IPS-11a (cell line): Measurements from ENCODE around the gene GATA6.
"Not testable (repeated sequence)": the region's sequence is repeated elsewhere in the genome, so short reads cannot be mapped to it uniquely, and the experiment has no call there.

Experiments used
- H3K4me3 ChIP-seq: one replicate; pipeline ENCODE4 v1.5.1; 2013; ENCODE audit warnings: low read depth, low read length, control low read depth

Gene GATA6

DNA sequence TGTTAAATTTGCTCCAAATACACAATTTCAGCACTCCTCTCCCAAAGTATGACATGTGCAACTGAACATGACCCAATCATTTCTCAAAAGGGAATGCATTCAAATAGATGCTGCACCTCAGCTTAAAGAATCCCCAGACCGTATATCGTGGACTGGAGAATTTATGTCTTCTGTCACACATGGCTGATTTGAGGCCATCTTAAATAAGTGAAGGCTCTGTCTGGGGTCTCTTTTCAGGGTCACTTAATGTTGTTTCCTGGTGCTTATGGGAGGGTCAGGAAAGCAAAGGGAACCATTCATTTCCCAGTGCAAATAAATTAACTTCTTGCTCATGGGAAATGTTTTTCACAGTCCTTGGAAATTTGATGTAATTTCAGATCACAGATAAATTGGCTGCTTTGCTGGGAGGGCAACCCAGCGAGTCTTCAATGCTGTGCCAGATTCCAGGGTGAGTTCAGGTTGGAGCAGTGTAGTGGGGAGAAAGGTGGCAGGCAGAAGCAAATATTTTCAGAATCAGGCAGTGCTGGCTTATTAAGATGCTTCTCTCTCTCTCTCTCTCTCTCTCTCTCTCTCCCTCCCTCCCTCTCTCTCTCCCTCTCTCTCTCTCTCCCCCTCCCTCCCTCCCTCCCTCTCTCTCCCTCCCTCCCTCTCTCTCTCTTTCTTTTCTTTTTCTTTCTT, 34.3 kb downstream of the GATA6 start:
- H3K4me3 ChIP-seq: no peak overlapping the region

DNA sequence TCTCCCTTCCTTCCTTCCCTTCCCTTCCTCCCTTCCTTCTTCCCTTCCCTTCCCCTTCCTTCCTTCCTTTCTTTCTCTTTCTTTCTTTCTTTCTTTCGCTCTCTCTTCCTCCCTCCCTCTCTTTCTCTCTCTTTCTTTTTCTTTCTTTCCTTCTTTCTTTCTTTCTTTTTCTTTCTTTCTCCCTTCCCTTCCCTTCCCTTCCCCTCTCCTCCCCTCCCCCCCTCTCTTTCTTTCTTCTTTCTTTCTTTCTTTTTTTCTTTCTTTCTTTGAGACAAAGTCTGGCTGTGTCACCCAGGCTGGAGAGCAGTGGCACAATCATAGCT, 34.8 kb downstream of the GATA6 start:
- H3K4me3 ChIP-seq: no peak overlapping the region

DNA sequence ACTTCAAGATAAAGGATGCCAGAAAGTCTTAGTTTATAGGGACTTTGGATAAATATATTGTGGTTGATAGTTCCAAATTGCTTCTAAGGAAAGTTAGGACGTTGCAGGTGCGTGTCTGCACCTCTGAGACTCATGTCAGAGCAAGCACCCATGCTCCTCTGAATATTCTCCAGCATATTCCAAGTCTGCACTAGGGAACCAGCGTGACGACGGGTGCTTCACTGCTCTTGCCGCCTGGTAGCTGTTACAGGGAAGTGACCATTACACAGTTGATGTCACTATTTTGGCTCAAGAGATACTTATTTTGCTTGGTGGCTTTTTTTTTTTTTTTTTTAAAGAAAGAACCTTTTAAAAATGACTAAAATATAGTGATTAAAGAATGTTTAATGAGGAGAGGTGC, 35.6 kb downstream of the GATA6 start:
- no peak overlapping the region for H3K4me3 ChIP-seq

DNA sequence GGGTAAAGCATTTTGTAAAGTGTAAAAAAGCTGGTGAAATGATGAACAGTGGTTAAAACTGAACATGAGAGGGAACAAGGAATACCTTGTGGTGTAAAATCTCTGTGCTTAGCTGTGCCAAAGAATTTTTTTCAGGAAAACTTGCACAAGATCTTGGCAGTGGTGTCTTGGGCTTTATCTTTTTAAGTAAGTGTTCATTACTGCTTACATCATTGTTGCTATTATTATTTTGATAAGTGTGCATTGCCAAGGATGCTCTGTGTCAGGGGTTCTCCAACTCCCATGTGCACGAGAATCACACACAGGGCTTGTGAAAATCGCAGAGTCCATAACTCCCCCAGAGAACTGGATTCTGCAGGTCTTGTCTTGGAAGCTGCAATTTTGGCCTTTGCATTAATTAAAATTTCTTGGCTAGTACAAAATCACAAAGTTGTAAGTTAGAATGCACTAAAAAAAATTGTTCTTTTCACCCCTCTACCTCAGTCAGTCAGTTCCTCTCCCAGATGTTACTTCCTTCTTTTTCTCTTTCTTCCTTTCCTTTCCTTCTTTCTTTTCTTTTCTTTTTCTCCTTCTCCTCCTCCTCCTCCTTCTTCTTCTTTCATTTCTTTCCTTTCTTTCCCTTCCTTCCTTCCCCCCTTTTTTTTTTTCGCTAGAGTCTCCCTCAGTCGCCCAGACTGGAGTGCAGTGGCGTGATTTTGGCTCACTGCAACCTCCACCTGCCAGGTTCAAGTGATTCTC, 37.8 kb downstream of the GATA6 start:
- H3K4me3 ChIP-seq: no peak overlapping the region

DNA sequence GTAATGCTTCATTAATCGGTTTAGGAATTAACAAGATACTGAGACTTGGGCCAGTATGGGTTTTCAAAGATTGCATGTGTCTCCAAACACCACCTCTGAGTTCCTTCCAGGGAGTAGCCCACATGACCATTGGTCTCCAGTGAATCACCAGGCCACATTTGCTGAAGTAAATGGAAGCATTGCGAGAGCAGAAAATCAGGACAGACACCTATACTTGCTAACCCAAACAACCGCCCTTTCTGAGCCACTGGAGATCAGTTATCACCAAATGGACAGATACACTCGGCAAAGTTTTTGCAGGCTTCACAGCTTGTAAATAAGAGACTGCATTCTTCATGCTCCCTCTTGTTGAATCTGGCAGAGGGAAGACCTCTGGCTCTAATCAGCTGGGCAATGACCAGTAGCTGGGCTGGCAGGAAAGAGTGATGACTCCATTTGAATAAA, 40.9 kb downstream of the GATA6 start:
- no peak overlapping the region for H3K4me3 ChIP-seq

DNA sequence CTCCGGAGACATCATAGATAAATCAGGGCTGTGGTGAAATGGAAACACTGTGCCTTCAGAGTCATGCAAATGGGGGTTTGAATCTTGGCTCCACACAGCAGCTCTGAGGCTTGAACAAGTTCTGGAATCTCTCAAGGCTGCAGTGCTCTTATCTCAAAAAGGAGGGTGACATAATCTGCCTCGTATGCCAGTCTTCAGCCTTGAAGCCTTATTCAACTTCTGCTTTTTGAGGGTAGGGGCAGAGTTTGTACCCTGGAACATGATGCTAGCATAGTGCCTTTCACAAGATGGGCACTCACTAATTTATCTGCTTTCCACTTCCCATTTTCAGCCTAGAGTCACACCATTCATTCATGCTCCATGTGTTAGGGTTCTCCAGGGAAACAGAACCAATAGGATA, 42.3 kb downstream of the GATA6 start:
- H3K4me3 ChIP-seq: no peak overlapping the region

DNA sequence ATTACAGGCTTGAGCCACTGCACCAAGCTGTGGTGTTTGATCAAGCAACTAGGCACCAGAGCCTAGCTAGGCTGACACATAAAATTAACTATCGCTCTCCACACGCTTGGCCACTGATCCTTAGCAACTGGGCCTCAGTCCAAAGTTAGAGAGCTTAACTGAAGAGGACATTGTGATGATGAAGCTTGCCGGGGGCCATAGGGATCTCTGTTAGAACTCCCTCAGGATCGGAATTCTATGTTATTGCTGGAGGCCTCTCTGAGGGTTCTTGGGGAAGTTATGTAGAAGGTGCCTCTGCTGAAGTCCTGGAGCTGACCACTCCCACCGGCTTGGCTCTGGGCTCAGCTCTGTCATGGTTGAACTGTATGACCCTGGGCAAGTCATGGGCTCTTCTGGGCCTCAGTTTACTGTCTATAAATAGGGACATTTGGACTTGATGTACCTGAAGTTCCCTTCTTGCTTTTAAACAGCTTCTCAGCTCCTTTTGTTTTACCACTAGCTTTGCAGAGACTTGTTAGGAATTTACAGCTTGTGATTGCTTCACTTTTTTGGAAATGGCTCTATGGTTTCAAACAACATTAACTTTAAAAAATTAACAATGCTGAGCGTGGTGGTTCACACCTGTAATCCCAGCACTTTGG, 44.1 kb downstream of the GATA6 start:
- H3K4me3 ChIP-seq: no peak overlapping the region

DNA sequence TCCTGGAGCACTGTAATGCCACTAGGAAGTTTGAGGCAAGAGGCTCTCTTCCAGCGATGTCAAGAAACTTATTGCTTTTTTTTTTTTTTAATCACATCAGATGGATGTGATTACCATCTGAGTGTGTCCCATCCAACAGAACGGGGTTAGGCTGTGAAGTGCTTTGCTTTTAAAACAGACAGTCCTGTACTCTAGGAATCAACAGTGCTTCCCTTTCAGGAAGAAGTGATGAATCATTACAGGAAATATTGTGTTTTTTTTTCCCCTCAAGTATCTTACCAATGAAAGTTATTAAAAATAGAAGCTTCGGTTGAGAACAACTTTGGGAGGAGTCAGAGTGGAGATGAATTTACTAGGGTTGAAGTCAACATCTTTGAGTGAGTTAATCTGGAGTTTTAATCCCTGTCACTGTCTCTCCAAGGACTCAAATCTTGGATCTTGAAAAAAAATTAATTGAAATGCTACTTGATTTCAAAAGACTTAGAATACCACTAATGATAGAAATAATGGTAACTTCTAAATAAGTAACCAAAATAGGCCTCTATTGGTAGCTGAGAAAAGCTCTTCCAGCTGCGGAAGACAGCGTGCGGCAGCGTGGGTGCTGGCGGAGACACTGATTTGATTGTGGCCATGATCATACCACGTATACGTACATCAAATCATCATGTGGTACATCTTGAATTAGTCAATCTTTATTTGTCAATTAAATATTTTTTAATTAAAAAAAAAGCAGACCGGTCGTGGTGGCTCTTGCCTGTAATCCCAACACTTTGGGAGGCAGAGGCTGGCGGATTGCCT, 45.5 kb downstream of the GATA6 start:
- H3K4me3 ChIP-seq: no peak overlapping the region

DNA sequence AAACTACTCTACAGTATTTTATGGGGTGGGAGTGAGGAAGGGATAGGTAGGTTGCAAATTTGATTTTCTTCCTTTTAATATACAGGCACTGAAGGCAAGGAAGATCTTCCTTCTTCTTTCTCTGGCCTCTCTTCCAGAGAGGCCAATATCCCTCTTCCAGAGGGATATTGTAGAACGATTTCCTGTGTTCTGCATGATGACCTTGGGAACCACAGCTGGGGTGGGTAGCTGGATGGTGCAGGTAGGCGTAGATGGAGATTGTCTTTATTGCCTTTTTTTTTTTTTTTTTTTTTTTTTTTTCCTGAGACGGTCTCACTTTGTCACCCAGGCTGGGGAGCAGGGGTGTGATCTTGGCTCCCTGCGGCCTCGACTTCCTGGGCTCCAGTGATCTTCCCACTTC, 49.4 kb downstream of the GATA6 start:
- H3K4me3 ChIP-seq: no peak overlapping the region

DNA sequence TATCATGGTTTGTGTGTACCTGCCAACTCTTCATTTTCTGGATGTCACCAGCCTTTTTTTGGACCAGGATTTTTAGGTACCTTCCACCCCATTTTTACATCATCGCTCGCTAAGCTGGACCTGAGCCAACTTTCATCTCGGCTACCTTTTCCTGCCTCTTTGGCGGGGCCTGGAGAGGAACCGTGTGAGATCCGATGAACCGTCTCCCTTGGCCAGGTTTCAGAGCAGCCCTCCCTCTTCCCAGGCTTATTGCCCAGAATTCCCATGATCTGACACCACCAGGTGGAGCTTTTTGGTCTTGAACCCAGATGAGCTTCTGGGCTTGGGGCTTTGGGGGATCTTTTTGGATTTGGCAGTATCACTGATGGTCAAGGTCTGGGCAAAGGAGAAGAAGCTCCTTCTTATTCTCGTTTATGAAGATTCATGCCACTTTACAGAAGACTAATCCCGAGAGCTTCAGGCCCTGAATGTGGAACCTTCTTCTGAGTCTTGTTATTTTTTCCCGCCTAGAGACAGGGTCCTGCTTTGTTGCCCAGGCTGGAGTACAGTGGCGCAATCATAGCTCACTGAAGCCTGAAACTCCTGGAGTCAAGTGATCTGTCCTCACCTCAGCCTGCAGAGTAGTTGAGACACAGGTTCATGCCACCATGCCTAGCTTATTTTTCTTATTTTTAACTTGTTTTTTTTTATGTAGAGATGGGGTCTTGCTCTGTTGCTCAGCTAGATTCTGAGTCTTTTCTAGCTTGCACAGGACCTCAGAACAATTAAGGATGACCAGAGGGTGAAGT, 50.4 kb downstream of the GATA6 start:
- H3K4me3 ChIP-seq: no peak overlapping the region

DNA sequence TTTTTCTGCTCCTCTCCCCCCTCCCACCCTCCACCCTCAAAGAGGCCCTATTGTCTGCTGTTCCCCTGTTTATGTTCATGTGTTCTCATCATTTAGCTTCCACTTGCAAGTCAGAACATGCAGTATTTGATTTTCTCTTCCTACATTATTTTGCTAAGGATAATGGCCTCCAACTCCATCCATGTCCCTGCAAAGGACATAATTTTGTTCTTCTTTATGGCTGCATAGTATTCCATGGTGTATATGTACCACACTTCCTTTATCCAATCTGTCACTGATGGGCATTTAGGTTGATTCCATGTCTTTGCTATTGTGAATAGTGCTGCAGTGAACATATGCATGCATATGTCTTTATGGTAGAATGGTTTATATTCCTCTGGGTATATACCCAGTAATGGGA, 51.2 kb downstream of the GATA6 start:
- H3K4me3 ChIP-seq: not testable (repeated sequence)

DNA sequence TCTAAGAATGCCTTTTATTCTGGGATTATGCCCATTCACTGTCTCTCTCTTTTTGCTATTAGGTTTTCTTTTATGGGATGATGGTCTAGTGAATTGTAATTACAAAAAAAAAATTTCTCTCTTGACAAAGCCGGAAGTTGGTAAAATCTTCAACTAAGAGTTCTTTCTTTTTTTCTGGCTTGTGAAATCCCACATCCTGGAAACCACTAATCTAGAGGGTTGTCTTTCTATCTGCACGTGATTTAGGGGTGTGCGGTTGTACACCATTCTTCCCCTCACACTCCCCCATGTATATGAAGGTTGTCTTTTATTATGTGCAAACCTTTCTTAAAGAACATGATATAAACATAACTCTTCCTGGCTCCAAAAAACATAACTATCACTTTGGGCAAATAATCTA, 52.0 kb downstream of the GATA6 start:
- no peak overlapping the region for H3K4me3 ChIP-seq

DNA sequence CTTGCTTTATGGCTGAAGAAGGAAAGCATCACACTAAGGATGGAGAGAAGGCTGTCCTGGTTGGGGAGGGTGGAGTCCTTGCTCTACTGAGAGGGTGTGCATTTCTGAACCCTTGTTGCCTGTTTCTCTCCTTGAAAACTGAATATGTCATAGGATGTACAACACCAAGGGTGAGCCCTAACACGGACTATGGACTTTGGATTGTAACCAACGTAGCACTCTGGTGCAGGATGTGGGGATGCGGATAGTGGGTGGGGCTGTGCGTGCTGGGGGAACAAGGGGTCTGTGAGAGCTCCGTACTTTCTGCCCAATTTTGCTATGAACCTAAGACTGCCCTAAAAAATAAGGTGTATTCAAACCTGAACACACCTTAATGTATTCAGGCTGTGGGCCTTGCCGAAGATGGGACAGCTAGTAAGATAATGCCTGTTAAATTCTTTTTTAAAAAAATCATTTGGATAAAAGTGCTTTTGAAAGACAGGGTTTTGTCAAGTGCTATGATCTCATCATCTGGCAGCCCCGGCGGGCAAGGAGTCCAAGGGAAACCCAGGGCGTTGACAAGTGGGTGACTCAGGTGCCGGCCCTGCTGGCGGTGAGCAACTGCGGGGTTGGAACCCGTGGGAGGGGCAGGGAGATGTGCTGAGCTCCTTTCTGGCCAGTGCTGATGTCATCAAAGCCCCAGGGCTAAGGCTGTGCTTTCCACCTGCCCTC, 54.0 kb downstream of the GATA6 start:
- no peak overlapping the region for H3K4me3 ChIP-seq

DNA sequence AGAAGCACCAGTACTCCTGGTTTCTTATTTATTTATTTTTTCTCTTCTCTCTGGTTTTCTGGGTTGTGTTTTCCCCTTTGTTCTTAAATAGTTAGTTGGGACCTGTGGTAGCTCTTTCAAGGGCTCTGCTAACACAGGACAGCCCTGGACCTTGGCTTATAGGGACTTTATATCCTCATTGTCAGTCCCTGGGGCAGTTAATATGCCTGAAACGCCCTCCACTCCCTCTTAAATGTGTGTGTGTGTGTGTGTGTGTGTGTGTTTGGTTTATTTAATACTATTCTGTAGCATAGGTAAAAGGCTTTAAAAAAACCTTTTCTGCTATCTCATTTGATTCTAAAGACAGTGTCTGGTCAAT, 54.6 kb downstream of the GATA6 start:
- no peak overlapping the region for H3K4me3 ChIP-seq

DNA sequence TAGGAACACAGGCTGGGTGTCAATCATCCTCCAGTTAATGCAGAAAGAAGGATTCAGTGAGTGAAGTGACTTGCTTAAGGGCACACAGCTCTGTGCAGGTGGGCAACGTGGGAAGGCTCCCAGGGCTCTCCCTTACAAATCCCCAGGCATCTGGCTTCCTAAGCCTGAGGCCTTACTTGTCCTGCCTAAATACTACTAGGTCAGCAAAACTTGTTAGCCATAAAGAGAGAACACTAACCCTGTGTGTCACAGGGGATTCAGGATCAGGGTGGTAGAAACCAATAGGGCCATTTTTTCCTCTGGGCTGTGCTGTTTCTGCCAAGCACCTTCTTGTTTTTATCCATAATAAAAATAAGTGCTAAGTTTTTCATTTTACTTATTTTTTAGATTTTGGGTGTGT, 55.0 kb downstream of the GATA6 start:
- H3K4me3 ChIP-seq: no peak overlapping the region

DNA sequence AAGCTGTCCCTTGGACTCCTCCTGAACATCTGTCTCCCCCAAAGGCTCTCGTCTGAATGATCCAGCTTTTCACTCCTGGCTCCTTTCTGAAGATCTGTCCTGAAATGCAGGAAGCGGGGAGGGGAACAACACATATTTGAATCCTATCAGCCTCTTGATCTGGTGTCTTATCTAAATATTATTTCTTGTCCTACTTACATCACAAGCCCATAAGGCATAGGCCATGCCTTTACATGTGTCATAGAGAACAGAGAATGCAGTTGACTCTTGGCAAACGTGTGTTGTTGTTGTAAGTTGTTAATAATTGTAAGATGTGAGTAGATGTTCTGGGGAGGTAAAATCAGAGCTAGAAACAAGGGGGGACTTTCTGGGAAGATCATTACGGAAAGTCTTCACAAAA, 57.4 kb downstream of the GATA6 start:
- no peak overlapping the region for H3K4me3 ChIP-seq

DNA sequence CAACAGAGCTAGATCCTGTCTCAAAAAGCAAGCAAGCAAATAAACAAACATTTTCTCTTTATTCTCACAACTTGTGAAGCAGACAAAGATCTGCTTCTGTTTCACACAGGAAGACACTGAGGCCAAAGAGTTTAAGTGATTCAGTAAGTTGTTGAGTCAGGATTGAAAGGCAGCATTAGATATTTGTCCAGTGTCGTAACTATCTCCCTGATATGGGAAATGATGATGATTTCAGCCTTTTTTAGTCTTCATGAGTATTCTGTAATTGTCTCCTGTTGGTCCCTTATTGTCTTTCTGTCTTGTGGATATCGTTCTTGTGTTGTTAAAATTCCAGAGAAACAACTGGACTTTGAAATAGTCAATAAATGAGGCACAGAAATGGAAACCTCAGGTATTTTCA, 59.6 kb downstream of the GATA6 start:
- no peak overlapping the region for H3K4me3 ChIP-seq

DNA sequence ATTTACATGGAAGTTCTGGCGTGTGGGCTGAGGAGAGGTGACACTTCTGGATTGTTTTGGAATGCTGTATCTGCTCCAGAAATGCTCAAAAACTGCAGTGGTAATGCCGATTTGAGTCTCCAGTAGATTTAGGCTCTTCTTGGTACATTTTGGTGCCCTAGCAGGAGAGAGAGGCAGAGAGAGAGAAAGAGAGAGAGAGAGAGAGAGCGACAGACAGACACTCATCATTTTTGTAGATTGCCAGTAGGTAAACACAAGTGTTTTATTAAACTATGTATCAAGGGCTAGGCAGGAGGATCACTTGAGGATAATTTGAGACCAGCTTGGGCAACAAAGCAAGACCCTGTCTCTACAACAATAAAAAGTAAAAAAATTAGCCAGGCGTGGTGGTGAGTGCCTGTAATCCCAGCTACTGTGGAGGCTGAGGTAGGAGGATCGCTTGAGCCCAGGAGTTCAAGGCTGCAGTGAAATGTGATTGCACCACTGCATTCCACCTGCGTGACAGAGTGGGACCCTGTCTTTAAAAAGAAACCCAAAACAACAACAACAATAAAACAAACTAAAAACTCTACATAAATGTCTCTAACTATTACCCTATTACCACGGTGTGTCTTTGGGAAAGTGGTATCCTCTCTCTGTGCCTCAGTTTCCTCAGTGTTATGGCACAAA, 60.2 kb downstream of the GATA6 start:
- no peak overlapping the region for H3K4me3 ChIP-seq

DNA sequence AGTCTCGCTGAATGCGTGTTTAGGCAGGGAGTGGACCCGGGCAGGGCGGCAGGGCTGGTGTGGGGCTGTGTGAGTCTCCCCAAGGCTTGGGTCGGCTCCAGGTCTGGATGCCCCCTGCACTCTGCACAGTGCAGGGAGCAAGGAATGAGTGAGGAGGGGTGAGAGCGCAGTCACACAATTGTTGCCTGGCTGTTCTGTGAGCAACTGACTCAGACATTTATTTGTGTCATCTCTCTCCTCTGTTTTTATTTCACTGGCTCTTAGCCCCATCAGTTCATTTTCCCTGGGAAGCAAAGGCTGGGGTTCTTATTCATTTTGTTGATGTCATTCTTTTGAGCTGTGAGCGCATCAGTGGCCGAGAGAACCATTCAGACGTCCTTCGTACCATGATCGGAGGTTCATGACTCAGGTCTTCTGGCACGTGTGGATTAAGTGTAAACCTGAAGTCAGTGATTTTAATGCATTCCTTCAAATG, 61.1 kb downstream of the GATA6 start:
- no peak overlapping the region for H3K4me3 ChIP-seq

DNA sequence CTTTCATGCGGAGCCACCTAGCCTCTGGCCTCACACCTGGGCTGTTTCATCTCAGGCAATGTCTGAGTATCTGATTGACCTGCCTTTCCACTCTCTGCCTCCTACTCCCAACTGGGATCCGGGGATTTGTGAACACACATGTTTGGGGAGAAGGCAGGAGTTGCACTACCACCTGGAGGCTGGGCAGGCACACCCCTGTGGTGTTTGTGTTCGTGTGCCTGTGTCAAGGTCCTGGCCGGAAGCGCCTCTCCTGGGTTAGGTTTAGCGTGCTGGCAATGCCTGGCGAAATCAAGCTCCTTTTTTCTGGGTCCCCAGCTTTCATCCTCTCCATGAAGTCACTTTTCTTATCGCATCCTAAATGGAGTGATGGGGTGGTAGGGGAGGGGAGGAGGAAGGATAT, 63.9 kb downstream of the GATA6 start:
- H3K4me3 ChIP-seq: no peak overlapping the region
